H1 (cell line): ENCODE measurements around the gene DAZAP2. TPM values are rescaled to one million over a fixed set of nuclear protein-coding genes. Genes with fewer than 3 reads are reported as not detected.
A peak's percentile ranks its signal among the peaks of the same experiment; 100 is the strongest.

Source experiments
- CEBPB ChIP-seq: IDR thresholded peaks from 2 replicates; pipeline ENCODE4 v1.6.1; 2012; ENCODE audit warnings: low read depth, low read length
- CTBP2 ChIP-seq: IDR thresholded peaks from 2 replicates; pipeline ENCODE4 v1.7.0; 2011; ENCODE audit warnings: borderline replicate concordance, mild to moderate bottlenecking, moderate library complexity, mixed read lengths, low read length; ENCODE audit not compliant: insufficient read depth, insufficient read length
- EP300 ChIP-seq, 2 experiments: IDR thresholded peaks; 1 replicate in 1 of 2; 2 replicates in 1 of 2; pipeline ENCODE4 v1.6.1; 2011 to 2012; ENCODE audit warnings: low read depth in 2 of 2, low read length in 2 of 2, mild to moderate bottlenecking in 2 of 2, borderline replicate concordance in 1 of 2, inconsistent platforms in 1 of 2, moderate library complexity in 1 of 2
- GABPA ChIP-seq: IDR thresholded peaks from 2 replicates; pipeline ENCODE4 v1.6.1; 2011; ENCODE audit warnings: mild to moderate bottlenecking, low read length, moderate library complexity, borderline replicate concordance; ENCODE audit not compliant: insufficient read depth
- GTF2F1 ChIP-seq: IDR thresholded peaks from 2 replicates; pipeline ENCODE4 v1.6.1; 2012; ENCODE audit warnings: low read depth, low read length, improper control_type of control experiment, borderline replicate concordance
- SAP30 ChIP-seq: fragments of 300-600 bp; sonication (generic); IDR thresholded peaks from 2 replicates; pipeline ENCODE4 v1.7.1; 2012; ENCODE audit warnings: low read length, moderate library complexity, mild to moderate bottlenecking, inconsistent platforms; ENCODE audit not compliant: insufficient read depth, insufficient replicate concordance
- SRF ChIP-seq: IDR thresholded peaks from 2 replicates; pipeline ENCODE4 v1.6.1; 2011; ENCODE audit warnings: mild to moderate bottlenecking, low read depth, low read length, moderate library complexity
- TAF7 ChIP-seq: optimal IDR thresholded peaks from 2 replicates; pipeline ENCODE3; 2011; ENCODE audit warnings: low read depth, mild to moderate bottlenecking, inconsistent platforms, low read length, moderate library complexity, borderline replicate concordance
- TBP ChIP-seq: IDR thresholded peaks from 2 replicates; pipeline ENCODE4 v1.6.1; 2011; ENCODE audit warnings: low read depth, low read length, improper control_type of control experiment
- YY1 ChIP-seq: IDR thresholded peaks from 2 replicates; pipeline ENCODE4 v1.6.1; 2011; ENCODE audit warnings: low read depth, mild to moderate bottlenecking, low read length
- polyA plus RNA-seq, 7 experiments: library from polyadenylated mRNA; depleted of rRNA in 3 of 7; stranded (reverse) in 5 of 7; unstranded in 2 of 7; fragments of >200 nt in 5 of 7; fragments of 200-250 nt in 2 of 7; gene quantifications; 1 replicate in 5 of 7; 2 replicates in 1 of 7; 4 replicates in 1 of 7; pipeline versions ENCODE4 v1.2.1 to v1.2.3, GENCODE V29; 2011 to 2013; ENCODE audit warnings: missing spikeins in 2 of 7, mixed read lengths in 2 of 7
- total RNA-seq: library from RNA; stranded (reverse); fragmentation: NEBNext Ultra II Directional; extraction: Animal tissue kit (Norgen Biotek cat#: 25700); gene quantifications from 2 replicates; pipeline ENCODE4 v1.2.1, GENCODE V29; 2021

Gene DAZAP2
- total and polyA plus RNA-seq, 2 of the 8 experiments (the other 6 are each of a cell fraction or from before 2014, with no cell fraction given) = 27.1 to 77.2 TPM

DNA sequence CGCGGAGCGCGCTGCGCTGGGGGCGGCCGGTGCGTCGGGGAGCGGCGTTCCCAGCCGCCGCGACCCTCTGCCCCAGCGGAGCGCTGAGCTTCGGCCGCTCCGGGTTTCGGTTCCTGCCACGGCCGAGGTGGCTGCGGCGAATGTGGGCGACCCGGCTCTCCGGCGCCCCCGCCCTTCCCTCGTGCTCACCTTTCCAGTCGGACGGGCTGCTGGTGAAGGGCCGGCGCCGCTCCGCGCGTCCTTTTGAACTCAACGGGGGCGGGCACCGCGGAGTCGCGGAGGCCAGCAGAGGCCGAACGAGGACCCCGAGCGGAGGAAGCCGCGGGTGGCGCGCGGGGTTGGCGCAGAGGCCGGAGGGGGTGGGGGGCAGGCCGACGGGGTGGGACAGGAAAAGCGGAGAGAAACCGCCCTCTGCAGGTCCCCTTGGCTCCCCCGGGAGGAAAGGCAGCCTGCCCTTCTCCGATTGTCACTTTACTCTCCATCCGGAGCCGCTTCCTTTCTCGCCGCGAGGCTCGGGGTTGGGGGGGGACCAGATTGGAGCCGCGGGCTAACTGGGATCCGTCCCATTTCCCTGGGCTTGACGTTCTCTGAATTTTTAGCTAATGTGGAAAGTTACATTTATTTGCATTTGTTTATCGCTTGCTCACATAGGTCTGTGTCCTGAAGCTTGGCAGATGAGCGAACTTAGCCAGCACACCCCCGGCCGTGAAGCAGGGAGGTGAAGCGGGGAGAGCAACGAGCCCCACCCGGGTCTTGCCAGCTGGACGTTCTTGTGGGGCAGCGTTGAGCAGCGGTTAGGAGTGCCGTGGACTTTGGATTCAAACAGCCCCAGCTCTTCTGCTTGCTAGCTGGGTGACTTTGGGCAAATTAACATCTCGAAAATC is 31.7 kb downstream of the DAZAP2 start, which contains the start of gene SMAGP (continued):
- no peak for TF ChIP-seq SRF
- TF ChIP-seq SAP30 = no peak
- TF ChIP-seq YY1 = no peak
- peak; percentile 45; the same call in 1 of the 2 replicates for TF ChIP-seq GABPA
- TF ChIP-seq TAF7 = peak; percentile 66
- no peak for TF ChIP-seq CTBP2
- TF ChIP-seq GTF2F1 = no peak
- TF ChIP-seq TBP = 0 out of 2 replicates have a peak, but pooled peaks have one; percentile 20
- TF ChIP-seq CEBPB = no peak
- 0 out of 3 replicates have a peak, but pooled peaks of 1 of the 2 experiments have one; percentile 13 for TF ChIP-seq EP300 (IDR thresholded peaks at IDR 0.05; ENCODE audit: borderline replicate concordance in 1 of 2, low read depth in 2 of 2, low read length in 2 of 2)
